ENCODE measurements around the gene PPARGC1A. TPM values are rescaled to one million over a fixed set of nuclear protein-coding genes. Genes with fewer than 3 reads are reported as not detected.

The PPARGC1A gene
- total and polyA plus RNA-seq, 10 of the 15 experiments (the other 5 are each of a cell fraction or from before 2014, with no cell fraction given) = 0.01 to 0.05 (median 0.04) TPM; not detected in 7

DNA sequence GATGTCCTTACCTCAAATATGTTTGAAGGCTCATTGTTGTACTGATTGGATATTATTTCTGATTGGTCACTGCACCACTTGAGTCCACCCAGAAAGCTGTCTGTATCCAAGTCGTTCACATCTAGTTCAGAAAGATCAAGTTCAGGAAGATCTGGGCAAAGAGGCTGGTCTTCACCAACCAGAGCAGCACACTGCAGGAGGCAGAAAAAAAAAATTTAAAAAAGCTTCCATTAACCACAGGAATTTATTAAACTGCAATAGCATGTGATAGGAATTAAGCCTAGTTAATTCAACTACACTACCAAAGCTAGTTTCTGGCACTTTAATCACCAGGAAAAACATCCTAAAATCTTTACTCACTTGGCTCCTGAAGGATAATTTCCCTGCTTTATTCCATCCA lies 5.1 kb downstream of the PPARGC1A start:
- 0% methylated on average over 1 of the region's 1 CpG for WGBS (ENCODE audit: insufficient coverage, insufficient replicate concordance, low lambda C conversion rate, missing lambda C conversion rate)
- H2AFZ ChIP-seq (ENCODE audit: control insufficient read depth, low read depth, low read length) = no peak overlapping the region
- ATAC-seq = no peak
- H3K4me1 ChIP-seq (ENCODE audit: control insufficient read depth, insufficient read depth, low read length) = no peaks in the 10 kb centered on the region
- DNase-seq (ENCODE audit: low read depth, low spot score) = no peak
- no peak overlapping the region for H3K4me3 ChIP-seq
- H3K36me3 ChIP-seq (ENCODE audit: control insufficient read depth in 2 of 2, insufficient read depth in 2 of 2, low read length in 1 of 2) = no peaks in the 10 kb centered on the region
- RAD21 ChIA-PET (ENCODE audit: unreplicated experiment) = no interaction called here
- peaks cover 0 to under 1% of the 10 kb centered on the region in 2 experiments; a peak in 1 of 4 replicates for H3K27me3 ChIP-seq (replicated peaks in 1 of 2; ENCODE audit: control insufficient read depth in 2 of 2, insufficient read depth in 2 of 2, low read length in 1 of 2)
- in situ Hi-C loops (cut with MboI) (no loop called here), intact Hi-C loops (cut with micrococcal nuclease; ENCODE audit: unreplicated experiment) (no loop called here)
- H3K27ac ChIP-seq (ENCODE audit: control insufficient read depth, insufficient read depth) = no peak overlapping the region
- H3K9me3 ChIP-seq (replicated peaks; ENCODE audit: control insufficient read depth, insufficient read depth, low read length) = no peaks in the 10 kb centered on the region
- BruUV-seq (replicated peaks) = no TSS peak
- no peak overlapping the region for H3K9ac ChIP-seq (ENCODE audit: control insufficient read depth, insufficient read depth, low read length)
- SMC1A ChIA-PET (ENCODE audit: uncharacterized antibody, unreplicated experiment) = no interaction called here
- TF ChIP-seq SREBF2 (IDR thresholded peaks at IDR 0.05; ENCODE audit: low read length) = no peak
- no peak for TF ChIP-seq TCF3 (IDR thresholded peaks at IDR 0.05; ENCODE audit: borderline replicate concordance, insufficient read depth, low read depth, low read length)
- TF ChIP-seq, protein P1, sequence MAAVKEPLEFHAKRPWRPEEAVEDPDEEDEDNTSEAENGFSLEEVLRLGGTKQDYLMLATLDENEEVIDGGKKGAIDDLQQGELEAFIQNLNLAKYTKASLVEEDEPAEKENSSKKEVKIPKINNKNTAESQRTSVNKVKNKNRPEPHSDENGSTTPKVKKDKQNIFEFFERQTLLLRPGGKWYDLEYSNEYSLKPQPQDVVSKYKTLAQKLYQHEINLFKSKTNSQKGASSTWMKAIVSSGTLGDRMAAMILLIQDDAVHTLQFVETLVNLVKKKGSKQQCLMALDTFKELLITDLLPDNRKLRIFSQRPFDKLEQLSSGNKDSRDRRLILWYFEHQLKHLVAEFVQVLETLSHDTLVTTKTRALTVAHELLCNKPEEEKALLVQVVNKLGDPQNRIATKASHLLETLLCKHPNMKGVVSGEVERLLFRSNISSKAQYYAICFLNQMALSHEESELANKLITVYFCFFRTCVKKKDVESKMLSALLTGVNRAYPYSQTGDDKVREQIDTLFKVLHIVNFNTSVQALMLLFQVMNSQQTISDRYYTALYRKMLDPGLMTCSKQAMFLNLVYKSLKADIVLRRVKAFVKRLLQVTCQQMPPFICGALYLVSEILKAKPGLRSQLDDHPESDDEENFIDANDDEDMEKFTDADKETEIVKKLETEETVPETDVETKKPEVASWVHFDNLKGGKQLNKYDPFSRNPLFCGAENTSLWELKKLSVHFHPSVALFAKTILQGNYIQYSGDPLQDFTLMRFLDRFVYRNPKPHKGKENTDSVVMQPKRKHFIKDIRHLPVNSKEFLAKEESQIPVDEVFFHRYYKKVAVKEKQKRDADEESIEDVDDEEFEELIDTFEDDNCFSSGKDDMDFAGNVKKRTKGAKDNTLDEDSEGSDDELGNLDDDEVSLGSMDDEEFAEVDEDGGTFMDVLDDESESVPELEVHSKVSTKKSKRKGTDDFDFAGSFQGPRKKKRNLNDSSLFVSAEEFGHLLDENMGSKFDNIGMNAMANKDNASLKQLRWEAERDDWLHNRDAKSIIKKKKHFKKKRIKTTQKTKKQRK (IDR thresholded peaks at IDR 0.05; ENCODE audit: low read depth, low read length) = no peak
- no peak for TF ChIP-seq HCFC1 (IDR thresholded peaks at IDR 0.05; ENCODE audit: low read length)
- TF ChIP-seq, protein P2, sequence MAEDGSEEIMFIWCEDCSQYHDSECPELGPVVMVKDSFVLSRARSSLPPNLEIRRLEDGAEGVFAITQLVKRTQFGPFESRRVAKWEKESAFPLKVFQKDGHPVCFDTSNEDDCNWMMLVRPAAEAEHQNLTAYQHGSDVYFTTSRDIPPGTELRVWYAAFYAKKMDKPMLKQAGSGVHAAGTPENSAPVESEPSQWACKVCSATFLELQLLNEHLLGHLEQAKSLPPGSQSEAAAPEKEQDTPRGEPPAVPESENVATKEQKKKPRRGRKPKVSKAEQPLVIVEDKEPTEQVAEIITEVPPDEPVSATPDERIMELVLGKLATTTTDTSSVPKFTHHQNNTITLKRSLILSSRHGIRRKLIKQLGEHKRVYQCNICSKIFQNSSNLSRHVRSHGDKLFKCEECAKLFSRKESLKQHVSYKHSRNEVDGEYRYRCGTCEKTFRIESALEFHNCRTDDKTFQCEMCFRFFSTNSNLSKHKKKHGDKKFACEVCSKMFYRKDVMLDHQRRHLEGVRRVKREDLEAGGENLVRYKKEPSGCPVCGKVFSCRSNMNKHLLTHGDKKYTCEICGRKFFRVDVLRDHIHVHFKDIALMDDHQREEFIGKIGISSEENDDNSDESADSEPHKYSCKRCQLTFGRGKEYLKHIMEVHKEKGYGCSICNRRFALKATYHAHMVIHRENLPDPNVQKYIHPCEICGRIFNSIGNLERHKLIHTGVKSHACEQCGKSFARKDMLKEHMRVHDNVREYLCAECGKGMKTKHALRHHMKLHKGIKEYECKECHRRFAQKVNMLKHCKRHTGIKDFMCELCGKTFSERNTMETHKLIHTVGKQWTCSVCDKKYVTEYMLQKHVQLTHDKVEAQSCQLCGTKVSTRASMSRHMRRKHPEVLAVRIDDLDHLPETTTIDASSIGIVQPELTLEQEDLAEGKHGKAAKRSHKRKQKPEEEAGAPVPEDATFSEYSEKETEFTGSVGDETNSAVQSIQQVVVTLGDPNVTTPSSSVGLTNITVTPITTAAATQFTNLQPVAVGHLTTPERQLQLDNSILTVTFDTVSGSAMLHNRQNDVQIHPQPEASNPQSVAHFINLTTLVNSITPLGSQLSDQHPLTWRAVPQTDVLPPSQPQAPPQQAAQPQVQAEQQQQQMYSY (CRISPR knock-in tag; IDR thresholded peaks at IDR 0.05) = no peak
- TF ChIP-seq KAT2A (conservative IDR thresholded peaks at IDR 0.05; ENCODE audit: control insufficient read depth, low read depth, low read length) = no peak
- TF ChIP-seq SMARCA5 (IDR thresholded peaks at IDR 0.05) = no peak
- no peak for TF ChIP-seq FOXK2 (IDR thresholded peaks at IDR 0.05)
- CTCF ChIA-PET = no interaction called here
- H4K20me1 ChIP-seq (ENCODE audit: control insufficient read depth, insufficient read depth) = no peaks in the 10 kb centered on the region
- H3K79me2 ChIP-seq (ENCODE audit: control insufficient read depth, insufficient read depth, low read length) = no peaks in the 10 kb centered on the region
- no peak for FAIRE-seq
- no peak overlapping the region for H3K4me2 ChIP-seq (ENCODE audit: control insufficient read depth, insufficient read depth)
- POLR2A ChIA-PET = no interaction called here
